ENCODE measurements around the gene SLC38A10. TPM values are rescaled to one million over a fixed set of nuclear protein-coding genes. Genes with fewer than 3 reads are reported as not detected.
A peak's percentile ranks its signal among the peaks of the same experiment; 100 is the strongest.

SLC38A10 gene
- total and polyA plus RNA-seq, 4 donors = 26.7 to 76.8 (median 59.1) TPM

GRCh38 chr17:81299846-81300585 is 4.9 kb upstream of the SLC38A10 start:
- no peaks in the 10 kb centered on the region for H3K9me3 ChIP-seq (ENCODE audit: control insufficient read depth, insufficient read depth, low read length)
- H3K27me3 ChIP-seq (ENCODE audit: control insufficient read depth, insufficient read depth, low read length) = no peaks in the 10 kb centered on the region
- peaks cover 3% of the 10 kb centered on the region for H3K36me3 ChIP-seq (ENCODE audit: control insufficient read depth, insufficient read depth, low read length)
- WGBS (ENCODE audit: insufficient coverage) = 83% methylated on average over 18 of the region's 19 CpGs
- DNase-seq (ENCODE audit: low read depth in 4 of 6, low spot score in 6 of 6) = no peak
- H3K4me1 ChIP-seq (ENCODE audit: control insufficient read depth, insufficient read depth, low read length) = peaks cover 12% of the 10 kb centered on the region
- no peak overlapping the region for H3K27ac ChIP-seq (ENCODE audit: low read depth, low read length)
- H3K4me3 ChIP-seq (ENCODE audit: low read depth, low read length) = no peak overlapping the region

DNA sequence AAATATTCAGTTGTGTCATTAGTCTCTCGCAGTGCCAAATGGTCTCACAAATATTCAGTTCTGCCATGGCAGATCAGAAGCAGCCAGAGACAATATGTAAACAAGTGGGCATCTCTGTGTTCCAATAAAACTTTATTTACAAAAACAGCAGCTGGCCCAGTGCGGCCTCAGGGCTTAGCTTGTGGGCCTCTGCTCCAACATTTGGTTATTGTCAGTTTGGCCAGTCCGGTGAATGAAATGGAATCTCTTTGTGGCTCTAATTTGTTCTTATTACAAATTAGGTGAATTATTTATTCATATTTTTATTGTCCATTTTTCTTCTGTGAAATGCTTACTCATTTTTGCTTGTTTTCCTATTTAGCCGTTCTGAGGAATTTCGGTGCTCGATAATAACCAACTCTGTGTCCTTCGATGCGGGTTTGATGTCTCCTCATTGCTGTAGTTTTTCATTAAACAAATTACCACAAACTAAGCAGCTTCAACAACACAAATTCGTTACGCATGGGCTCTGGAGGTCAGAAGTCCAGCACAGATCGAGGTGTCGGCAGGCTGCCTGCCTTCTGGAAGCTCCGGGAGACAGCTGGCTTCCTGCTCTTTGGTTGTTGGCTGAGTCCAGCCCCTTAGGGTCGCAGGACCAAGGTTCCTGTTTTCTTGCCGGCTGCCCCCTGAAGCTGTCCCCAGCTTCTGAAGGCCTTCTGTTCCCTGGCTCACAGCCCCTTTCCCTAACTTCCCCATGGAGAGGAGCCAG is 4.1 kb upstream of the SLC38A10 start:
- H3K9me3 ChIP-seq (ENCODE audit: control insufficient read depth, insufficient read depth, low read length) = no peaks in the 10 kb centered on the region
- no peak overlapping the region for H3K4me3 ChIP-seq (ENCODE audit: low read depth, low read length)
- 77% methylated on average over 12 of the region's 15 CpGs for WGBS (ENCODE audit: insufficient coverage)
- DNase-seq (ENCODE audit: low read depth in 4 of 6, low spot score in 6 of 6) = no peak
- peaks cover 3% of the 10 kb centered on the region for H3K36me3 ChIP-seq (ENCODE audit: control insufficient read depth, insufficient read depth, low read length)
- H3K4me1 ChIP-seq (ENCODE audit: control insufficient read depth, insufficient read depth, low read length) = peaks cover 17% of the 10 kb centered on the region
- no peaks in the 10 kb centered on the region for H3K27me3 ChIP-seq (ENCODE audit: control insufficient read depth, insufficient read depth, low read length)
- no peak overlapping the region for H3K27ac ChIP-seq (ENCODE audit: low read depth, low read length)

DNA sequence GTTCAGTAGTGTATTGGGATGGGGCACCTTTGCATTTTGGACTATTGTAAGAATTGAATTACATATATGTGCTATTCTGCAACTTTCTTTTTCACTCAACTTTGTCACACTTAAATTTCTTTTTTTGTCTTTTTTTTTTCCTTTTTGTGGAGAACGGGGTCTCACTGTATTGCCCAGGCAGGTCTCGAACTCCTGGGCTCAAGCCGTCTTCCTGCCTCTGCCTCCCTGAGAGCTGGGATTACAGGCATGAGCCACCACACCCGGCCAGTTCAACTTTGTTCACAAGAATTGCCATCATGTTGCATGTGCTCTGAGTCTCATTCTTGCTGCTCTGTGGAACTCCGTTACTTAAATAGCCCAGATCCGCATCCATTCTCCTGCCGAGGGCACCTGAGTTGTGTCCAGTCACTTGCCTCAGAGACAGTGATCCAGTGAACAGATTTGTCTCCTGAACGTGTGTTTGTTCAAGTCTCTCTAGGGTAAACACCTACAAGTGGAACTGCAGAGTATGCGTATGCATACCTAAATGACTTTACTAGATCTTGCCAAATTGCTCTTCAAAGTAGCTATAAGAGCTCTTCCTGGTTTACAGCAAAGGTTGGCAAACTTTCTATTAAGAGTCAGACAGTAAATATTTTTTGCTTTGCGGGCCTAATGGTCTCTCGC is 3.4 kb upstream of the SLC38A10 start:
- H3K36me3 ChIP-seq (ENCODE audit: control insufficient read depth, insufficient read depth, low read length) = no peaks in the 10 kb centered on the region
- H3K4me3 ChIP-seq (ENCODE audit: low read depth, low read length) = no peak overlapping the region
- DNase-seq (ENCODE audit: low read depth in 4 of 6, low spot score in 6 of 6) = no peak
- peaks cover 21% of the 10 kb centered on the region for H3K4me1 ChIP-seq (ENCODE audit: control insufficient read depth, insufficient read depth, low read length)
- 91% methylated on average over 11 of the region's 11 CpGs for WGBS (ENCODE audit: insufficient coverage)
- H3K27ac ChIP-seq (ENCODE audit: low read depth, low read length) = no peak overlapping the region
- no peaks in the 10 kb centered on the region for H3K27me3 ChIP-seq (ENCODE audit: control insufficient read depth, insufficient read depth, low read length)
- H3K9me3 ChIP-seq (ENCODE audit: control insufficient read depth, insufficient read depth, low read length) = no peaks in the 10 kb centered on the region

- Histone ChIP-seq H3K27ac (ENCODE audit: low read depth, low read length) (peak overlapping the region; percentile 89), H3K9me3 (ENCODE audit: control insufficient read depth, insufficient read depth, low read length) (no peaks in the 10 kb centered on the region), H3K4me3 (ENCODE audit: low read depth, low read length) (peak overlapping the region; percentile 87), H3K36me3 (ENCODE audit: control insufficient read depth, insufficient read depth, low read length) (peaks cover 10% of the 10 kb centered on the region), H3K4me1 (ENCODE audit: control insufficient read depth, insufficient read depth, low read length) (peaks cover 28% of the 10 kb centered on the region), H3K27me3 (ENCODE audit: control insufficient read depth, insufficient read depth, low read length) (no peaks in the 10 kb centered on the region)
- peak in 2 of 6 donors; percentile 58 to 81 for DNase-seq (ENCODE audit: low read depth in 4 of 6, low spot score in 6 of 6)
- 35% methylated on average over 17 of the region's 22 CpGs for WGBS (ENCODE audit: insufficient coverage)
Observed at GRCh38 chr17:81295676-81296381, 722 bp upstream of the SLC38A10 start.

DNA sequence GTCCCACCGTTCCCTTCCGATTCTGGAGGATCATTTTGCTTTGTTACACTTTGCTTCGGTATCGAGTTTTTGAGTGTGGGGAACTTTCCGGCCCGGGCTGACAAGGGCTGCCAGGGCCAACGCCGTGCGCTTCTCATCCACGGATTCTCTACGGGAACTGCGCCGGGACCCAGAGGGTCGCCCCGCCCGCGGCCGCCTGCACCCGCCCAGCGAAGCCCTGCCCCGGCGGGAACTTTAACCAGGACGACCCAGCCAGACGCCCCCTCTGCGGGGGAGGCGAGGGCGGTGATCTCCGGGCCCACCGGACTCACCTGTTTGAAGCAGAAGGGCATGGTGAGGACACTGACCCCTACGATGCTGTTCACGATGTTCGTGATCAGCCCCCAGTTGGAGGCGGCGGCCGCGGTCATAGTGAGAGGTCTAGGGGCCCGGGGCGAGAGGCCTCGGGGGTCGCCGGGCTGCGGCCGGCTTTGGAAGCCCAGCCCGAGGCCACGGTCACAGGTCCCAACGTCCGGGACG is 536 bp downstream of the SLC38A10 start:
- H3K9me3 ChIP-seq (ENCODE audit: control insufficient read depth, insufficient read depth, low read length) = no peaks in the 10 kb centered on the region
- peak overlapping the region; percentile 87 for H3K4me3 ChIP-seq (ENCODE audit: low read depth, low read length)
- peak overlapping the region; percentile 89 for H3K27ac ChIP-seq (ENCODE audit: low read depth, low read length)
- H3K36me3 ChIP-seq (ENCODE audit: control insufficient read depth, insufficient read depth, low read length) = peaks cover 18% of the 10 kb centered on the region
- no peak for DNase-seq (ENCODE audit: low read depth in 4 of 6, low spot score in 6 of 6)
- H3K27me3 ChIP-seq (ENCODE audit: control insufficient read depth, insufficient read depth, low read length) = no peaks in the 10 kb centered on the region
- 2% methylated on average over 47 of the region's 48 CpGs for WGBS (ENCODE audit: insufficient coverage)
- peaks cover 26% of the 10 kb centered on the region for H3K4me1 ChIP-seq (ENCODE audit: control insufficient read depth, insufficient read depth, low read length)

DNA sequence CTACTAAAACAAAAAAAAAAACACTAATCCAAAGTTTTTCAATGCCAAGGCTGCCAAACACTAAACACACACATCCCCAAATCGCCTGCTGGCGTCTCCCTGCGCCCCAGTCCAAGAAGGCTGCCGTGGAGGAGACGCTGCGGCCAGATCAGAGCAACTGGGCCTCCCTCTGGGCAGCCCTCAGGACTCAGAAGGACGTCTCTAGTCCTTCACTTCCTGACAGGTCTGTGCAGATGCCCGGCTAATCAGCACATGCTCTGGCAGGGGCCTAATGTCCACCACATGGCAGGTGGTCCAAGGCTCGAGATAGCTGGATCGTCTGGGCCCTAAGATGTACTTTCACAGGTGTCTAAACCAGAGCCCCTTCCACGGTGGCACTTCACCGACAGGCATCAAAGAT is 2.7 kb downstream of the SLC38A10 start:
- no peak overlapping the region for H3K27ac ChIP-seq (ENCODE audit: low read depth, low read length)
- no peak overlapping the region for H3K4me3 ChIP-seq (ENCODE audit: low read depth, low read length)
- H3K36me3 ChIP-seq (ENCODE audit: control insufficient read depth, insufficient read depth, low read length) = peaks cover 39% of the 10 kb centered on the region
- 79% methylated on average over 10 of the region's 12 CpGs for WGBS (ENCODE audit: insufficient coverage)
- no peaks in the 10 kb centered on the region for H3K9me3 ChIP-seq (ENCODE audit: control insufficient read depth, insufficient read depth, low read length)
- peaks cover 35% of the 10 kb centered on the region for H3K4me1 ChIP-seq (ENCODE audit: control insufficient read depth, insufficient read depth, low read length)
- DNase-seq (ENCODE audit: low read depth in 4 of 6, low spot score in 6 of 6) = no peak
- H3K27me3 ChIP-seq (ENCODE audit: control insufficient read depth, insufficient read depth, low read length) = no peaks in the 10 kb centered on the region

DNA sequence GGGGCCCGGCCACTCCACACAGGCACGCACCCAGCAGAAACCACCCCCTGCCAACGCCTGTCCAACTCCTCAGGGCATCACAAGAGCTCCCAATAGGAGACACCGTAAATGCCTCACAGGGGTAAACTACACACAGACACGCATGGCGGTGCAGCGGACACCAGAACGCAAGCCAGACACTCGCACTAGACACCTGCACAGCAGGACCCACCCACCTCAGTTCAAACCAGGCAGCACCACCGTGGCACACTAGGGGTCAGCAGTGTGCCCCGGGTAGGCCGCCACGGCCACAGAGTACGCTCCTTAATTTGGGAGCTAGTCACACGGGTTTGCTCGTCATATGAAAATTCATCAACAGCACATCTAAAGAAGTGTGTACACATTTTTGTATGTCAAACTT is 3.4 kb downstream of the SLC38A10 start:
- H3K9me3 ChIP-seq (ENCODE audit: control insufficient read depth, insufficient read depth, low read length) = no peaks in the 10 kb centered on the region
- DNase-seq (ENCODE audit: low read depth in 4 of 6, low spot score in 6 of 6) = peak in 2 of 6 donors; percentile 50 to 70
- no peak overlapping the region for H3K27ac ChIP-seq (ENCODE audit: low read depth, low read length)
- WGBS (ENCODE audit: insufficient coverage) = 67% methylated on average over 11 of the region's 16 CpGs
- peaks cover 42% of the 10 kb centered on the region for H3K4me1 ChIP-seq (ENCODE audit: control insufficient read depth, insufficient read depth, low read length)
- no peak overlapping the region for H3K4me3 ChIP-seq (ENCODE audit: low read depth, low read length)
- no peaks in the 10 kb centered on the region for H3K27me3 ChIP-seq (ENCODE audit: control insufficient read depth, insufficient read depth, low read length)
- H3K36me3 ChIP-seq (ENCODE audit: control insufficient read depth, insufficient read depth, low read length) = peaks cover 47% of the 10 kb centered on the region

DNA sequence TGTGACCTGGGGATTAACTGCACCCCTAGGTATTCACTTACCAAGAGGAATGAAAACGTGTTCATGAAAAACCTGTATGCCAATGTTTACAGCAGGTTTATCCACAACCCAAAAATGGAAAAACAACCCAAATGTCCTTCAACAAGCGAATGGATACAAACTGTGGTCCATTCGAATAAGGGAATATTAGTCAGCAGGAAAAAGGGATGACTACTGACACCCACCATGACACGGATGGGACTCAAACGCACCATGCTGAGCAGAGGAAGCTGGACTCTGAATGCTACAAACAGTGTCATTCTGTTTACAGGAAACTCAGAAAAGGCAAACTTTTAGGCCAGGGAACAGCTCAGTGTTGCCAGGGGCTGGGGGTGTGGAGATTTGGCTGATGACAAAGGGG is 4.9 kb downstream of the SLC38A10 start:
- DNase-seq (ENCODE audit: low read depth in 4 of 6, low spot score in 6 of 6) = no peak
- Histone ChIP-seq H3K27ac (ENCODE audit: low read depth, low read length) (no peak overlapping the region), H3K9me3 (ENCODE audit: control insufficient read depth, insufficient read depth, low read length) (no peaks in the 10 kb centered on the region), H3K36me3 (ENCODE audit: control insufficient read depth, insufficient read depth, low read length) (peaks cover 61% of the 10 kb centered on the region), H3K27me3 (ENCODE audit: control insufficient read depth, insufficient read depth, low read length) (no peaks in the 10 kb centered on the region), H3K4me3 (ENCODE audit: low read depth, low read length) (no peak overlapping the region), H3K4me1 (ENCODE audit: control insufficient read depth, insufficient read depth, low read length) (peaks cover 47% of the 10 kb centered on the region)
- WGBS (ENCODE audit: insufficient coverage) = 93% methylated on average over 3 of the region's 5 CpGs

DNA sequence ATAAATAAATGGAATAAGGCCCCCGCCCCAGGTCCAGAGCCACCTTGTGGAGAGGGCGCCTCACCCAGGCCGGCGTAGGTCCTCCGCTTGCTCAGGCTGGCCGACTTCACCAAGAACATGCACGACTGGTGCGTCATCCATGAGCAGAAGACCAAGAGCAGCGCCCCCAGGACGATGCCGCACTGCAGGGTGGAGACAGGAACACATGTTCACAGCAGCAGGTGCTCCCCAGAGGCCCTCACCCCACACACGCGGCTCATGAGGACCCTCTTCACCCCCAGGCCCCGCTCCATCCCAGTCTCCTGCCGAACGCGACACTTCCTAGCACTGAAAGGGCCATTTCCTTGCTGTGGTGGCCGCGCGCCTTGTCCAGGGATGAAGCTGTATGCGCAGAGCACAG is 5.5 kb downstream of the SLC38A10 start:
- 96% methylated on average over 21 of the region's 21 CpGs for WGBS (ENCODE audit: insufficient coverage)
- H3K36me3 ChIP-seq (ENCODE audit: control insufficient read depth, insufficient read depth, low read length) = peaks cover 65% of the 10 kb centered on the region
- peaks cover 52% of the 10 kb centered on the region for H3K4me1 ChIP-seq (ENCODE audit: control insufficient read depth, insufficient read depth, low read length)
- DNase-seq (ENCODE audit: low read depth in 4 of 6, low spot score in 6 of 6) = no peak
- H3K27ac ChIP-seq (ENCODE audit: low read depth, low read length) = no peak overlapping the region
- no peaks in the 10 kb centered on the region for H3K27me3 ChIP-seq (ENCODE audit: control insufficient read depth, insufficient read depth, low read length)
- H3K4me3 ChIP-seq (ENCODE audit: low read depth, low read length) = no peak overlapping the region
- no peaks in the 10 kb centered on the region for H3K9me3 ChIP-seq (ENCODE audit: control insufficient read depth, insufficient read depth, low read length)
